ENCODE results near the gene TMEM165.

TMEM165 gene

DNA sequence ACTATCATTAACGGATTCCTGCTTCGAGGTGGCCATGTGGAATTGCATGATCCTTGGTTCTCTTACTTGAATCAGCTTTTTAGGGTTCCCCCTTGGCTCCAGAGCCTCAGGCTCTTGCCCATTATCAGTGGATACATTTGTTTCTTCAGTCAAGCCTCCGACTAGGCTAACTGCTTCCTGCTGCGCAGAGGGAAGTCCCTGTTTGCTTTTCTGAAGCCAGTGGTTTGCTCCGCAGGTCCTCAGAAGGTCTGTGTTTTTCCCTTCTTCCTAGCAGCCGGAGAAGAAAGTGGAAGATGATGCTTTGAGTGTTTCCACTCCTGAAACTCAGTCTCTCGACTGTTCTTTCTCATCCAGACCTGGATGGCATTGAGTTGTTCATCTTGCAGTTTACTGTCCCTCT is 29.1 kb upstream of the TMEM165 start:
- no peak overlapping the region for H3K4me3 ChIP-seq (ENCODE audit: low read depth, low read length)

DNA sequence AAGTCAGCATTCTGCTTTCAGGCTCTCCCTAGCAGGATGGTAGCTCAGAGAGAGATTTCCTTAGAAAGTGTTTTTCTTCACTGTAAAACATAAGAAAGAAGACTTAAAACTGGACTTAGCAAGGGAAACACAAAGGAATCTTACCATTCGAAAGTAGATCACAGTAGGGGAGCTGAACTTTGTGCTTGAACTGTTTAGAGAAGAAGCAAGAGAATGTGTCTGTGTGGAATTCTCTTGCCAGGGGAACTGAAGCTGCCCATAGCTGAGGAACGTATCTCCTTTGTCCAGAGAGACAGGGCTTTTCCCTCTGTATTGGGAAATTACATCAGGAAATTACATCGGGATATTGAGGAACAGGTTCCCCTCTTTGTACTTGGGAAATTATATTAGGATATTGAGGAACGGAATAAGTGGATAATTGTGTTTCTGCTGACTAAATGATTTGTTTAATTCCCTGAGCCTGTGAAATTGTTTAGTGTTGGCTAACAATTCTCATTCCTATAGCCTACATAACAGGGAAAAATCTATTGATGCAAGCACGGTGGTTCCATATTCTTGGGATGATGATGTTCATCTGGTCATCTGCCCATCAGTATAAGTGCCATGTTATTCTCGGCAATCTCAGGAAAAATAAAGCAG is 28.6 kb upstream of the TMEM165 start:
- H3K4me3 ChIP-seq (ENCODE audit: low read depth, low read length): no peak overlapping the region

DNA sequence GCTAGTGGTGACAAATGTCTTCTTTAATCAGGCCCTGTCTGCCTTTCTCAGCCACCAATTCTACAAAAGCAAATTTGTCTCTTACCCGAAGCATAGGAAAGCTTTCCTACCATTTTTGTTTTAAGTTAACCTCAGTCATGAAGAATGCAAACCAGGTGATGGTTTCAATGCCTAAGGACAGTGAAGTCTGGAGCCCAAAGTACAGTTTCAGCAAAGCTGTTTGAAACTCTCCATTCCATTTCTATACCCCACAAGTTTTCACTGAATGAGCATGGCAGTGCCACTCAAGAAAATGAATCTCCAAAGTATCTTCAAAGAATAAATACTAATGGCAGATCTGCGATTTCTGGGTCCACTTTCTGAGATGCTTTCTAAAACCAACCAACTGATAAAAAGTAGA is 25.8 kb upstream of the TMEM165 start:
- H3K4me3 ChIP-seq (ENCODE audit: low read depth, low read length): no peak overlapping the region

DNA sequence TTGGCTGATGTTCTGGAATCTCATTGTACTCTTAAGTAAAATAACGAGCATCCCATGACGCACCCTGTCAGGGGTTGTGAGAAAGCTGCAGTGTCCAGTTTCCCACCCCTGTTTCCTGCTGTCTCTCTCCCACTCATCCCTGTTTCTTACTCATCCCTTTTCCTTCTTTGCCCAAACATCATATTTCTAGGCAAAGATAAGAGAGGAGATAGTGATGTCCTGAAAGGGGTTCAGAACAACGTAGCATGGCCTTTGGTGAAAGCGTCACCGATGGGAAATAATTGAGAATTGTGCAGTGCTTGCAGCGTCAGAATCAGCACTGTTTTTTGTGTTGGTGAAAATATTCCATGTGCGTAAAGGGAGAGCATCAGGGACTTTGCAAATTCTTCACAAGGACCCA is 23.5 kb upstream of the TMEM165 start:
- H3K4me3 ChIP-seq (ENCODE audit: low read depth, low read length): no peak overlapping the region

DNA sequence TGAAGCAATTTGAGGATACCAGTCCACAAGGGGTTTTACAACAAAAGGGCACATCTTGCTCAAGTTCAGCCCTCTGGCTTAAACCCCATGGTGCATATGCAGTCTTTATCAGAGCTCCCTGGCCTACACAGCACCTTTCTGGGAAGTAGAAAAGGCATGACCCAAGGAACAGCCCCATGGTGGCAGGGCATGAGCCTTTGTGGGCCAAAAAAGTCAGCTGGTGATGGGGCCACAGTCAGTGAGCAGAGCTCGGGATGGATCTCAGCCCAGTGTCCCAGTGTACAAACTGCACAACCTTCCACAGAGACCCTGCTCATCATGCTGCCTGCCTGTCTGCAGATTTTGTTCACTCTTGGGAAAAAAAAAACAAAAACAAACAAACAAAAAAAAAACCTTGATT is 22.3 kb upstream of the TMEM165 start:
- no peak overlapping the region for H3K4me3 ChIP-seq (ENCODE audit: low read depth, low read length)

DNA sequence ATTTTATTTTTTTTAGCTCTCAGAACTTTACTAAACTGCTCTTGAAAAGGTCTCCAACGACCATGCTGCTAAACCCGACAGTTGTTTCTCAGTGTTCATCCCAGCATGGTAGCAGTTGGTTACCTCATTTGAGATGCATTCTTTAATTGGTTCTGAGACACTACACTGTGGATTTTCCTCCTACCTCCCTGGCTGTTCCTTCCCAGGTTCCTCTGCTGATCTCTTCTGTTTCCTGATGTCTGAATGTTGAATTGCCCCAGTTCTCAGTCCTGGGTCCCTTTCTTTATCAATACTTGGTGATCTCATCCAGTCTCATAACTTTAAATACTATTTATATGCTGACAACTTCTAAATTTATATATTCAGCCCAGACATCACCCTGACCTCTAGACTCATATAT is 19.1 kb upstream of the TMEM165 start:
- no peak overlapping the region for H3K4me3 ChIP-seq (ENCODE audit: low read depth, low read length)

DNA sequence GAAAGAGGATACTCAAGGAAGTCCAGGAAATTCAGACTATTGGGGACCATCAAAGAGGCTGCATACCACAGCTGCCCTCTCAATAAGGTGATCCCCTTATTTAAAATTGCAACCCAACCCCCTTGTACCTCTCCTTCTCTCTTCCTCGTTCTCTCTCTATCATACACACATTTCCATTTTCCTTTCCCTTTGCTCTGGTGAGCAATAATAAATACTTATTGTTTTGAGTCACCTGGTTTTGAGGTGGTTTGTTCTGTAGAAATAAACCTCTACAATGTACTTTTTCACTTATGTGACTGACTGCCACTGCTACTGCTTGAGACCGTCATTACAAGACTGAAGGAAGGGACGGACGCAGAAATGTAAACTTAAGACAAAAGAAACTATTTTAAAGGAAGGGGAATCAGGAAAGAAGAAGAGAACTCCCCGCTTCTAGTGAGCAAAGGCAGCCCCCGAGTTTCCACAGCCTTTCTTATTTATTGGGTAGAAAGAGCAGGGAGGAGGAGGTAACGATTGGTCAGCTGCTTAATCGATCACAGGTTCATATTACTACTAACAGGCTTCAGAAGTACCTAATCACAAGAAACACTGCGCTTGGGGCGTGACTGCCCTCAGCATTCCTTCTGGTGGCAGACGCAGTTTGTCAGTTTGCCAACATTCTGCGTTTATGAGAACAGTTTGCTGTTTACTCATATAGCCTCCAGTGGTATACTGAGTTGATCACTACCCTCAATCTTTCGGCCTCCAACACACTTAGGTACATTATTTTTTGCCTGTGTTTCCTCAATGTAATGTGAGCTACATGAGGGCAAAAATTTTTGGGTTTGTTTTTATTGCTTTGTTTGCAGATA is 16.9 kb upstream of the TMEM165 start:
- no peak overlapping the region for H3K4me3 ChIP-seq (ENCODE audit: low read depth, low read length)

DNA sequence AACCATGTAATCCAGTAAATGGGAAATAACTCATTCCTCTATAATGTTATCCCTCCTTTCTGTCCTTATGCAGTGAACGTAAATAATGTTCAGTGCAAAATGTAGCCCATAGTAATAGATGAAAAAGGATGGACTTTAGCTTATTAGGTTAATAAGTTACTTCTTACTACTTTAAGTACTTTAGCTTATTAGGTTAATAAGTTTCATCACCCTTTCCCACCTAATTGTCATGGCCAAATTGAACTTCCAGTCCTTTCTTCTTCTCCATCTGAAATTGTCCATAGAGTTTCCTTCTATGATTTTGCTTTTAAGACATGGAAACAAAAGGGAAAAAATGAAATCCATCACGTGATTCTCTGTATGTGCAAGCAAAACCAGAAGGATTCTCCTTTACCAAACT is 15.2 kb upstream of the TMEM165 start:
- H3K4me3 ChIP-seq (ENCODE audit: low read depth, low read length): no peak overlapping the region

DNA sequence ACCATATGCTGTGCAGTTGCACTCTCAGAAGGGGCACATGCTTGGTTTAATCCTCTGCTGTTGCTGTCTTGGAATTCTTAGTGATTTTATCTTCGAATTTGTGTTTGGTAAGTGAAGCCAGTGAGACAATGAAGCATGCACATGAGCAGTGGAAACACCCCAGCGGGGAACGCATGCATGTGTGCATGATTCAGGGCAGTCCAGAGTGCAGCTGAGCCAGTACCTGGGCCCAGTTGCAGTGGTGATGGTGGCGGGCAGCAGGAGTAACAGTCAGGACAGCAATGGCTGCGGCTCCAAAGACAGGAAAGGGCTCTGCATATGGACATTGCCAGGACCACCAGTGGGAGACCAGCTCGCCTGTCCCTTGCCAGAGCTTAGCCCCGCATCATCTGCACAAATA is 14.3 kb upstream of the TMEM165 start:
- H3K4me3 ChIP-seq (ENCODE audit: low read depth, low read length): no peak overlapping the region

DNA sequence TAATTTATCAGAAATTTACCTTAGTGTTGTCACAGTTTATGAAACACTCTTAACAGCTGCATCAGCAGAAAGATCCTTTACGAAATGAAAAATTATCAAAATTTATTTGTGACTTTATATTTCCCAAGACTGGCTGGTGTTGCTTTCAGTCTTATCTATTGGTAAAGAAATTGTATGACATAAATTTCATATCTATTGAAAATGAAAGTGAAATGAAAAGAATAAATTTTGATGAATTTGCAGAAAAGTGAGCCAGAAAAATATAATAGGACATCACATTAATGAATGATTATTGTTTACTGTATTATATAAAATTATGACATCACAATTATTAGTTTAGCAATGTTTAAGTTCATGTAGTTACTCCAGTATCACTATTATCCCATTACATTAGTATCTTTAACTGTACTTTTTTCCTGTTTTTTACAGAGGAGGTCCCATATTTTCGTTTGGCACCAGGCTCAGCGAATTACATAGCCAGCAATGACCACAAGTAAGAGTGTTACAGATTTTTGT is 13.2 kb upstream of the TMEM165 start:
- no peak overlapping the region for H3K4me3 ChIP-seq (ENCODE audit: low read depth, low read length)

DNA sequence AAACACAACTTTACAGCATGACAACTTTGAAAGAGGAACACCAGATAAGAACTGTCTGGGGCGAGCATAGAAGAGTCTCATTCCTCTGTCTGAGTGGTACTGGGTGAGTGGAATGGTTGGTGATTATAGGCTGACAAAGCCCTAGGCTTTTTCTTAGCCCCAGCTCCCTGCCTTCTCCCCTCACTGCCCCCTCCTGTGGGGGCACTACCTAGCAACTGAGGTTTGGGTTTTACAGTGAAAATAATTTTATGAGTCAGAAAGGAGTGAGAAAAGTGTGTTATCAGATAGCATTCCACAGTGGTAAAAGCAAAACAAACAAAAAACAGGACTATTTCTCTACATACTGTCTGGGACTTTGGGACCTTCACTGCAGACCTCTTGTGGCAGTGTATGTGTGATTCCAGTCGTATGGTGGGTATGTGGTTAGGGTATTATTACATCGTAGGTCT is 10.5 kb upstream of the TMEM165 start:
- H3K4me3 ChIP-seq (ENCODE audit: low read depth, low read length): no peak overlapping the region

DNA sequence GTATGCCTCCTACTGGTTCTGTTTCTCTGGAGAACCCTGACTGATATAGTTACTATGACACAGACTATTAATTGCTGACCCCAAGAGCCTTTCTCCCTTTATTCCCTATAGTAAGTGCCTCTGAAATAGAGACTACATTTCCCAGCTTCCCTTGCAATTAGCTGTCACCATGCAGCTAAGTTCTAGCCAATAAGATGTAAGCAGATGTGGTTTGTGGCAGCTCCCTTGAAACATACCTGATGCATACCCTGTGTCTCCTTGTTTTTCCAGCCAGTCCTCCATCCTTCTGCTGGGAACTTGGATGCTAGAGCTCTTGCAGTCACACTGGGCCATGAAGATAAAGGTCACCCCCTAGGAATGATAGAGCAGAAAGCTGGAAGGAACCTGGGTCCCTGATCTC is 9.7 kb upstream of the TMEM165 start:
- H3K4me3 ChIP-seq (ENCODE audit: low read depth, low read length): no peak overlapping the region

DNA sequence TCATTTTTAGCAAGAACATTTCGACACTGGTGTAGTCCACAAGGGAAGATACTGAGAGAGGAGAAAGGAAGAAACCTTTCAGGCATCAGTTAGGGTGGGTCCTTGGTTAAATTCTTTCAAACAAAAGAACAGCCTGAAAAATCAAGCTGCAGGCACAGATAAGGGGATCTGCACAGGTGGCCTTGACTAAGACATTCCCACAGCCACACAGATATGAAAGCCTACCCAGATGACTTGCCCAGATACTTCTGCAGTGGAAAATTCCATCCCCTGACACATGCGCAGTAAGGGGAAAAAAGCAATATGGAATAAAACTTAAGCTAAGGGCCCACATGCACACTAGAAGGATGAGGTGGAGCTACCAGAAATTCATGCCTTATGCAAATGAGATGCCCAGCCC is 8.9 kb upstream of the TMEM165 start:
- no peak overlapping the region for H3K4me3 ChIP-seq (ENCODE audit: low read depth, low read length)

DNA sequence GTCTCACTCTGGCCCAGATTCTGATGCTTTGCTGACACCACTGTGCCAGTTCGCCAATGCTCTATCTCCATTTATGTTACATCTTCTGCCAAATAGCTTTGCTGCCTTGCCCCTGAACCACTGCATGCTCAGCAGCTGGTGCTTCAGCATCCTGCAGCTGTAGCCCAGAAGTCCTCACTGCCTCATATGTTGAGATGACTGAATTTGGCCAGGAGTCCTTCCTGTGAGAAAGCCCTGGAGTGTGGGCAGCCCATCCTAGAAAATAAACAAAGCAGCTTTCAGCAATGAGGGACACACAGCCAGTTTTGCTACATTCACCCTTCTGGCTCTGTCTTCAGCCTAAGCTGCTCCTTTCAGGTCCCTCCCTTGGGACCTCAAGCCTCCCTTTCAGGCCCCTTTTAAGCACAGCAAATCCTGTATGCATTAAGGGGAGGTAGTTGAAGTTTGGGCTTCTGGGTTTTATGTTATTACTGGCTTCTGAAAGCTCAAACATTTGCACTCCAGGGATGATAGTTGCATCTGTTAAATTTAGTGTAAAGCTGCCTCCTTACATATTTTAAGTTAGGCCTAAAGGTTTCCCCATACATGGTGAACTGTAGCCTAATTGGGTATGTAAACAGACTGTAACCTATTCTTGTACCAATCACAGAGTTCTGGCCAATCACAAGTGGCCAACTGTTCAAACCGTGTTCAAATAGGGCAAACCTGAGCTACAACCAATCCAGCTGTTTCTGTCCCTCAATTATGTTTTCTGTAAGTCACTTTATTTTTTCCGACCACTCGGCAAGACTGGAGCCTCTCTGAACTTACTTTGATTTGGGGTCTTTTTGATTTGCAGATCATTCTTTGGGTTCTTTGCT is 2.1 kb upstream of the TMEM165 start:
- H3K4me3 ChIP-seq (ENCODE audit: low read depth, low read length): no peak overlapping the region

DNA sequence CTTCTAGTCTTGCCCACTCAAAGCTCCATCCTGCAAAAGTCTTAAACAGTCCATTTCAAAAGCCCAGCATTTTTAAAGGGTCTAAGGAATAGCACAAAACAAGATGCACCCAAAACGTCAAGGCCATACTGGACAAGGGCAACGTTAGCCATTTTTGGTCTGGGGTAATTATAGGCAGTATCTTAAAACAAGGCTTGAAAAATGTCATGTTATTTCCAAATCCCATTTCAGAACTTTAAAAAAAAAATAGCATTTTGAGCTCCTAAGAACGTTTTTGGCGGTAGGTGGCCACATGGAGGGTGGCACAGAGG is 584 bp upstream of the TMEM165 start:
- H3K4me3 ChIP-seq (ENCODE audit: low read depth, low read length): peak overlapping the region; percentile 87

DNA sequence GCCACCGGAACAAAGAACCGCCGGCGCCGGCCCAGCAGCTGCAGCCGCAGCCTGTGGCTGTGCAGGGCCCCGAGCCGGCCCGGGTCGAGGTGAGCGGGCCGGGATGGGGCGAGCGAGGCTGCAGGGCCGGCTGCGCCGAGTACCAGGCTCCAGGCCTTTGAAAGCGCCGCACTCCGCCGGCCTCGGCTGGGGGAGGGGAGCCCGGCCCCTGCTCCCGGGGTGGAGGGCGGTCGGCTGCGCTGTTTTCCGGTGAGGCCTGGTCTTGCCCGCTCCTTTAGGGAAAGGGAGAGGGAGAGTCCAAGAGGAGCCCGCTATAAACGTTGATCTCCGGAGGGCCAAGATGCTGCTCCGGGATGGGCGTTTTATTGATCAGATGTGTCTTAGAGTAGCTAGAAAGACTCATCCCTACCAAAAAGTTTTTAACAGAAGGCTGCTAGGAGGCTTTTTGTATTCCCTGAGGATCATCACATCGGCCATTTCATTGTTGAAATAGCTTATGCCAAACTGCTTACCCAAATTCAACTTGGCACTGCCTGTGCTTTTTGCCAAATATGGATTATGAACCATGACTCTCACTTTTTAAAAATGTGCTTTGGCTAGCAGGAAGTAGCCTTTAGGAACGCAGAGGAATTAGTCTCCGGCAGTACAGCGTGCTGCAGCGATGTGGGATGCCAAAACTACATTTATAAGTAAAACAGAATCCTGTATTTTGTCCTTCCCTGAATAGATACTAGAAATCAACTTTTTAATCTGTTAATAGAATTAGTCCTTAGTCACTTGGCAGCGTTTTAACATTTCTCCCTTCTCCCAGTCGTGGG is 760 bp downstream of the TMEM165 start:
- peak overlapping the region; percentile 87 for H3K4me3 ChIP-seq (ENCODE audit: low read depth, low read length)

DNA sequence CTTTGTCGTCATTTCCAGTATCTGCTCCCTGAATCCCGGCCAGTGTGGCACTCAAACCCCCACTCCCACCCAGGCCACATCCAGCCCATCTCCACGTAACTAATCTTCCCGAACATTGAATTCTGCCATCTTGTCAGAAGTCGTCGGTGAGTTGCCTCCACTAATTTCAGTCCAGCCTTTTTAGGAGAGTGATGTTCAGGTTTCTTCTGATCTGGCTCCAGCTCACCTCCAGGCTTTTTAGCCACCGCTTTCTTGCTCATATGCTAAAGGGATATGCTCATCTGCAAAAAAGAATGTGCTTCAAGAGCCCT is 1.3 kb downstream of the TMEM165 start:
- H3K4me3 ChIP-seq (ENCODE audit: low read depth, low read length): peak overlapping the region; percentile 87

DNA sequence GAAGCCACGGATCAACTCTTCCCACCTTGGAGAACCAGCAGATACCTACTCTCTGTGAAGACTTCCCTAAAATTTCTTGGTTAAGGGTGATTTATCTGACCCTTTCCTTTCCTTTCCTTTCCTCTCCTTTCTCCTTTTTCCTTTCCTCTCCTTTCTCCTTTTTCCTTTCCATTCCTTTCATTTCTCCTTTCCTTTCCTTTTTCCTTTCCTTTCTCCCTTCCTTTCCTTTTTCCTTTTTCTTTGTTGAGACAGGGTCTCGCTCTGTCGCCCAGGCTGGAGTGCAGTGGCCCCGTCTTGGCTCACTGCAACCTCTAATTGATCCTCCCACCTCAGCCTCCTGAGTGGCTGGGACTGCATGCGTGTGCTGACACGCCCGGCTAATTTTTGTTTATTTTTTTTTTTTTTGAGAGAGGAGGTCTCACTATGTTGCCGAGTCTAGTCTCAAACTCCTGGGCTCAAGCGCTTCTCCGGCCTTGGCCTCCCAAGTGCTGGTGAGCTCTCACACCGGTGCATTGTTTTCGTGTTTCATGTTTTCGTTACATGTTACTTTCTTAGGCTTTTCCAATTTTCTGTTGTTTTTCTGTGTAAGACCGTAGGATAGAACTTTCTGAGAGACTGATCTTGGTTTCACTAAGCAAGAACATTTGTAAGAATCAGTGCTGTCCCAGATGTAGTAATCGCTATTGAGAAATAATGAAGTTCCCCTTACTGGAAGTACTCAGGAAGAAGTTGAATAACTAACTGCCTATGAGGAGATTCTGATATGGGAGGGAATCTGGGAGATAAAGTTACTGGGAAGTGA is 2.0 kb downstream of the TMEM165 start:
- H3K4me3 ChIP-seq (ENCODE audit: low read depth, low read length): peak overlapping the region; percentile 87

DNA sequence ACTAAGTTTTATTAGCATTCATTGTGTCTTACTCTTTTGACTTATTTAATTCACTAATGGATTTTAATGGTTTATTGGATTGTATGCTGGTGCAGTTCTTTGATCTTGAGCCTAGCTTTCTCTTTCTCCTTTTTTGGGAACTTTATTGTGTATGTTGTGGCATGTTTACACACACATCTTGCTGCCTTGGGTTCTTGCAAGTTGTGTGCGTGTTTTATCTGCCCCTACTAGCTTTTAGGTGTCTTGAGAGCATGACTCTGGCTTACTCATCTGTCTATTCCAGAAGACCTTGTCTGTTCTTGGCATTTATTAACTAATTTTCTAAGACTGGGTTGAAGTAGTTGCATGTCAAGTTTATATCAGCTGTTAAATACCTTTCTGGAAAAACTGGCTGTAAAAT is 2.7 kb downstream of the TMEM165 start:
- peak overlapping the region; percentile 87 for H3K4me3 ChIP-seq (ENCODE audit: low read depth, low read length)

DNA sequence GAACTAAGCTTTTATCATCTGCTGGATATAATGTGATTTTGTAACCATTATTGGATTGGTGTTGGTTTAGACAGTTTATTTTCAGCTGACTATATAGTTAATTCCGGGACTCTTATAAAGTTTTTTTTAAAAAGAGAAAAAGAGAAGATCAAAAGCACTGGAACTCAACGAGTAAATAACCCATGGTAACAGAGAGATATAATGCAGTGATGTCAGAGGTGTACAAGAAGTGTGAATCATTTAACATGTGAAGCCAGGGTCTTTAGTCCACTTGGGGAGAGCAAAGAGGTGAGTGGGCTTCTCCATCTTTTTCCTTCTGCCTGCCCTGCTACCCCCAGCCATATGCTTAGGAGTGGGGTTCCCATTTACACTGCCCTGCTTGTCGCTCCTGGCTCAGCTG is 3.2 kb downstream of the TMEM165 start:
- no peak overlapping the region for H3K4me3 ChIP-seq (ENCODE audit: low read depth, low read length)
